HG03558 (cell line): ENCODE data around the gene TMPRSS11F.
A peak's percentile ranks its signal among the peaks of the same experiment; 100 is the strongest.
"Not testable (repeated sequence)": the region's sequence is repeated elsewhere in the genome, so short reads cannot be mapped to it uniquely, and the experiment has no call there.

Source experiments
- ATAC-seq: cut with Tn5 transposase; IDR thresholded peaks from one replicate; pipeline ENCODE4 v1.9.1; 2021; ENCODE audit warnings: moderate number of reproducible peaks; ENCODE audit not compliant: unreplicated experiment; ENCODE audit errors: extremely low read depth

TMPRSS11F gene

DNA sequence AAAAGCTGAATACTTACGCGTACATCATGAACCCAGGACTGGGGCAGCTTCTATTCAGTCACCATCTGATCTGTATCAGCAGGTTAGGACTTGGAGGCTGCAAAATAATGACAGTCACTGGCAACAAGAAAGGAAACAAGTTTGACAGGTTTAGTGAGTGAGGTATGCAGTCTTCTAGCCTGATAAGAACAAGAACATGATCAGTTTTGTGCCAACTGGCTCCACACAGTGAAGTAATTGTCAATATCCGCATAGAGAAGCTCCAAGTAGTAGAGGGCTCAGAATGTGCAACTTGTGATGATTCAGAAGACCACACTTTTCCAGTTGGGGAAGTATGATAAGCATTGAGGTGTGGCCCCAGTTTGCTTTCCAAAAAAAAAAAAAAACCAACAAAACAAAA, at the start of gene TMPRSS11F:
TSS of gene TMPRSS11F (minus strand) at position 77 of the 400 bp plus-strand sequence. CDS start at position 28, 49 bp downstream.
- no peak for ATAC-seq

DNA sequence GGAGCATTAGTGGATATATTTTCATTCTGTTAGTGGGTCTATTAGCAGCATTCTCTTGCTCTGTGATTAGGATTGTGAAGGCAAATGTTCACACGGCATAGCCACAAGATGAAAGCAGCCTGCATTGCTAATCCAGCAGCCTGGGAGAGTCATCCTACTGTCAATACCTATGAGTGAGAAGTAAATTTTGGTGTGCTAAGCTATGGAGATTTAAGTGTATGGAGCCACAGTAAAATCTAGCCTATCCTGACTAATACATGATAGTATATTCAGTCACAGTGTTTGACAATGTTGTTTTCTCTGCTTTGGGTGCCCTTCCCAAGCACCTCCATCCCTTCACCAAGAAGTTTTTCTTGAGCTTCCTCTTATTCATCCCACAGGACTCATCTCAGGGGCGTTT, 47.2 kb upstream of the TMPRSS11F start:
- ATAC-seq, result no peak

DNA sequence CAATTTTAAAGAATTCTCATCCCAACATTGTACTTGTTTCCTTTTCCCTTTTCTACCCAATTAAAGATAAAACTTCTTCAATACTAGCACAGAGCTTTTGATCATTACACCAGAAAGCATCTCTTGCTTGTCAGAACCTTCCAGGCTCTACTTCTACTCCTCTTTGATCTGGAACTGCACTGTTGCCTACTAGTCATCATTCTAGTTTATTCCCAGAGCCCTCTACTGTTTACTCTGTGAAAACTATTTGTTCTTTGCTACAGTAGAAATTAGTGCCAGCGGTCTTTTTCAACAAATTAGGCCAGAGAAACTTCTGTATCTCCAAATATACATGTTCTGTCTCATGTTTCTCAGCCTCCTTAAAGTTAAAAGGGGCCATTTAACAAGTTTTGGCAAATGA, 46.8 kb upstream of the TMPRSS11F start:
- ATAC-seq, result no peak

DNA sequence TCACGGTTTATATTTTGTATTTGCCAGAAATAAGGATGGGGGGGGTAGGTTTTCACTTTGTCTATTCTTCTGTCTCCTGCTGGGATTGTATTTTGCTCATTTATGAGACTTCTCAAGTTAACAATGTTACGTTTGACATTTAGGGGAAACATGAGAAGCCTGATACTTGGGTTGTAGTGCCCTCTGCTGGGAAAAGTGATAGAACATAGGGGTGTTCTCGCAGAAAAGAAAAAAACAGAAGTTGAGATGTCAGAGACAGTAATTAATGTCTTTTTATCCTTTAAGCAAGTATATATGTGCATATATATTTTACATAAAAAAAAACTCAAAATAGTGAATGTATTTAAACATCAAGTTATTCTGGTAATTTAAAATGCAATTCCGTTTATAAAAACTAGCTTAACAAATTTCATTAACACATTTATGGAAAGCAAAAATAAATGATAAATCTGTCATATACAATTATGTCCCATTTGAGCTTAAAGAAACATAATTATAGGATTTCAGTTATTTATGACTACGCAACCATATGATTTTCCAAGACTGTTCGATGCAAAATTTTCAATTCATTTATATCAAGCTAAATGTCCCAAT, 46.0 kb upstream of the TMPRSS11F start:
- peak; percentile 62 for ATAC-seq

DNA sequence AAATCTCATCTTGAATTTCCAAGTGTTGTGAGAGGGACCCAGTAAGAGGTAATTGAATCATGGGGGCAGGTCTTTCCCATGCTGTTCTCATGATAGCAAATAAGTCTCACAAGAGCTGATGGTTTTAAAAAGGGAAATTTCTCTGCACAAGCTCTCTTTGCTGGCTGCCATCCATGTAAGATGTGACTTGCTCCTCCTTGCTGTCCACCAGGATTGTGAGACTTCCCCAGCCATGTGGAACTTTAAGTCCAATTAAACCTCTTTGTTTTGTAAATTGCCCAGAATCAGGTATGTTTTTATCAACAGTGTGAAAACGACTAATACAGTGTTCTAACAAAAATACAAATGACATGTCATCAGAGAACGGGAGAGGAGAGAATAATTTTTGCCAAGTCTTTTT, 44.7 kb upstream of the TMPRSS11F start:
- not testable (repeated sequence) for ATAC-seq

DNA sequence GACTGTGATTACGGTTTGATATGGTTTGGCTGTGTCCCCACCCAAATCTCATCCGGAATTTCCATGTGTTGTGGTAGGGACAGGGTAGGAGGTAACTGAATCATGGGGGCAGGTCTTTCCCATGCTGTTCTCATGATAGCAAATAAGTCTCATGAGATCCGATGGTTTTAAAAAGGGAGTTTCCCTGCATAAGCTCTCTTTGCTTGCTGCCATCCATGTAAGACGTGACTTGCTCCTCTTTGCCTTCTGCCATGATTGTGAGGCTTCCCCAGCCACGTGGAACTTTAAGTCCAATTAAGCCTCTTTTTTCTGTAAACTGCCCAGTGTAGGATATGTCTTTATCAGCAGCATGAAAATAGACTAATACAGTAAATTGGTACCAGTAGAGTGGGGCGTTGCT, 42.5 kb upstream of the TMPRSS11F start:
- ATAC-seq, result not testable (repeated sequence)

DNA sequence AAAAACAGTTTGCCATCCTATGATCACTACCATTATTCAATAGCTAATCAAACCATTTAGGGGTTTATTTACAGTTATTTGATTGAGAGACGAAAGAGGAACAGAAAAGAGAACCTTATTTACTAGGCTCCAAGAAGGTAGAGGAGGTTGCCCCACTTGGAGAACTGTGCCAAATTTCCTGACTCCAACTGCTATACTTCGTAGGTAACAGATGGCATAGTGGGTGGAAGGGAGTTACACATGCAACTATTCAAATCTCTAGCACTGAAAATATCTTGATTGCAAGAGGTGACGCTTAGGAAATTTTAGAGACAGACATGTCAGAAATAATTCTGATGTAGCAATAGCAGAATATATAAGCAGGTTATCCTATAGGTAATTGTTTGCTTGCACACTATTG, 38.0 kb upstream of the TMPRSS11F start:
- no peak for ATAC-seq

DNA sequence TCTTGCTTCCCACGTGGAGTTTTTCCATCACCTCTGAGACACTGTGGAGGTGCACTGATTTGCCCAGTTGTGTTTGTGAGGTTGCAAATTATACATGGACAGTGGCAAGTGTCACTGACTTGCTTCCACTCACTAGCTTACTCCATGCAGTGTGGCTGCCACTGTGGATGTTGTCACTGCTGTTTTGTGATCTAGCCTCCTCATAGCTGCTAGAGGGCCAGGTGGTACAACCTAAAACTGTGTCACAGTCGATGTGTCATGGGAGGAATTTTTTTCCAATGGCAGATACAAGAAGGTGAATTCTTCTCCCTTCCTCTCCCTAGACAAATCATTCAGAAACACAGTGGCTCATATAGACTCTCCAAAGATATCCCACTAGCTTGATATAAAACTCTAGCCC, 37.5 kb upstream of the TMPRSS11F start:
- no peak for ATAC-seq

DNA sequence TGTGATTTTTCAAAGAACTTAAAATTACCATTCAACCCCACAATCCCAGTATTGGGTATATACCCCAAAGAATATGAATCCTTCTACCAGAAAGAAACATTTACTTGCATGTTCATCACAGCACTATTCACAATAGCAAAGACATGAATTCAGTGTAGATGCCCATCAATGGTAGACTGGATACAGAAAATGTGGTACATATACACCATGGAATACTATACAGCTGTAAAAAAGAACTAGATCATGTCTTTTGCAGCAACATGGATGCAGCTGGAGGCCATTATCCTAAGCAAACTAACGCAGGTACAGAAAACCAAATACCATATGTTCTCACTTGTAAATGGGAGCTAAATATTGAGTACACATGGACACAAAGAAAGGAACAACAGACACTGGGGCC, 34.1 kb upstream of the TMPRSS11F start:
- ATAC-seq, result no peak

DNA sequence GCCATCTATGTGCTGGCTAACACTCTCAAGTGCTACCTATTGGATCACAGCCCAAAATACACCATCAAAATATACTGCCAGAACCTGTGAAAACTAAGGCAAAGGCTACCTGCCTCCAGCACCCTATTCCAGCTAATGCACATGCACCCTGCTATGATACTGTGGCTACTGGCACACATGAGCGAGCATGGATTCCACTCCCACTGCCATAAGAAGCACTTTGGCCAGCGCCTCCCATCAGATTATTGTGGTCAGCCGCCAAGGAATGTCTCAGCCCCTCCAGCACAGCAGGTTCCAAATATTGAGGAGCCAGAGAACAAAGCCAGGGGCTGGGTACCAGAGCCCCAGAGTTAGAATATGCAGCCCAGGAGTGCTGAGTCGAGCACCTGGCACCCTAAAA, 32.5 kb upstream of the TMPRSS11F start:
- ATAC-seq, result no peak

DNA sequence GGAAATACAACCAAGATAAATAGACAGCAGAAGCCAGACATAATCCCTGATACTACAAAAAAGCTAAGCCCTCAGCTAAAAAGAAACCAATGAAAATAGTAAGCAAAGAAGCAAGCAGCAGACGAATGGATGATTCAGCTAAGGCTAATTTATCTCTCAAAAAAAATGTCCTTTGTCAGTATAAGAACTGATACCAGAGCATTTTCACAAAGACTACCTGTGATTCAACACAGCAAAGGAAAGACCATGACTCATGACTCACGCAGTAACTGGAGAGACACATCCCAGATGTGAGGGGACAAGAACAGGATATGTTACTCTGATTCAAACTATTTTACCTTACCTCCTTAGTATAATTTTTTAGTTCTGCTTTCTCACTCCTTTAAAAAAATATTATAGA, 22.7 kb upstream of the TMPRSS11F start:
- no peak for ATAC-seq

DNA sequence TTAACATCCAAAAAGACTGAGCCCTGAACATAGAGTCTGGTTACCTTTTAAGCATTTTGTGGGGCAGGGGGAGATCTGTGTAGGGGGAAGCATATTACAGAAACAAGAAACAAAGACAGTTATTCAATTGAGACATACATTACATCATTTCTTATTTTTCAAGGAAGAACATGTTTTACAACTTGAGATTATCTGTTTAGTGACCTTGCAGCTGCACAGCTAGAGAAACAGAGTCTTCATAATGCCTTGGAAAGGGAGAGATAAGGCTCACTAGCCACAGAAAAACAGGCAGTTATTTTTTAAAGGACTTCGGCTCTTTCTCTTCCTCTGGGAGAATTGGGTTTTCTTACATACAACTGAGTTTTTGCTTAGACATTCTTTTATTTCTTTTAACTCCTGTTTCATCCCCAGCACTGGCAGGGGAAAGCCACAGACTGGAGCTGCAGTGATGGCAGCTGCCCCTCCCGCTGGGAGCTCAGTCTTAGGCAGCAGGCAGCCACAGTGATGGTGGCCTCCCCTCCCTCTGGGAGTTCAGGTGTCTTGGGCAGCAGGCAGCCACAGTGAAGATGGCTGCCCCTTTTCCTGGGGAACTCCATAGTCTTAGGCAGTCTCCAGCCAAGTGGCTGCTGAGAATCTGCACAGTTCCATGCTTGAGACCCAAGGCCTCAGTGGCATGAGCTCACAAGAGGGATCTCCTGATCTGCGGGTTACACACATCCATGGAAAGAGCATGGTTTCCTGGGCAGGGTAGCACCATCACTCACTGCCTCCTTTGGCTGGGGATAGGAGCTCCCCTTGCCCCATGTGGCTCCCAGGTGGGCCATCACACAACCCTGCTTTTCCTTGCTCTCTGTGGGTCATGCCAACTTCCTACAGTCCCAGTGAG, 19.4 kb upstream of the TMPRSS11F start:
- ATAC-seq, result no peak

DNA sequence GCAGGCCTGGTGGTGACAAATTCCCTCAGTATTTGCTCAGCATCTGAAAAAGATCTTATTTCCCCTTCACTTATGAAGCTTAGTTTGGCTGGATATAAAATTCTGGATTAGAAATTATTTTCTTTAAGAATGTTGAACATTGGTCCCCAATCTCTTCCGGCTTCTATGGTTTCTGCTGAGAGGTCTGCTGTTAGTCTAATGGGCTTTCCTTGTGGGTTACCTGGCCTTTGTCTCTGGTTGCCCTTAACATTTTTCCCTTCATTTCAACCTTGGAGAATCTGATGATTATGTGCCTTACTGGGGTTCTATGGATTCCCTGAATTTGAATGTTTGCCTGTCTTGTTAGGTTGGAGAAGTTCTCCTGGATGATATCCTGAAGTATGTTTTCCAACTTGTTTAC, 17.4 kb upstream of the TMPRSS11F start:
- no peak for ATAC-seq

DNA sequence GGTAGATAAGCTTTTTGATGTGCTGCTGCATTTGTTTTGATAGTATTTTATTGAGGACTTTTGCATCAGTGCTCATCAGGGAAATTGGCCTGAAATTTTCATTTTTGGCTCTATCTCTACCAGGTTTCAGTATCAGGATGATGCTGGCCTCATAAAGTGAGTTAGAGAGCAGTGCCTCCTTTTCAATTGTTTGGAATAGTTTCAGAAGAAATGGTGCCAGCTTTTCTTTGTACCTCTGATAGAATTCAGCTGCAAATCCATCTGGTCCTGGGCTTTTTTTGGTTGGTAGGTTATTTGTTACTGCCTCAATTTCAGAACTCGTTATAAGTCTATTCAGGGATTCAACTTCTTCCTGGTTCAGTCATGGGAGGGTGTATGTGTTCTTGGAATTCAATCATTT, 15.6 kb upstream of the TMPRSS11F start:
- ATAC-seq, result no peak

DNA sequence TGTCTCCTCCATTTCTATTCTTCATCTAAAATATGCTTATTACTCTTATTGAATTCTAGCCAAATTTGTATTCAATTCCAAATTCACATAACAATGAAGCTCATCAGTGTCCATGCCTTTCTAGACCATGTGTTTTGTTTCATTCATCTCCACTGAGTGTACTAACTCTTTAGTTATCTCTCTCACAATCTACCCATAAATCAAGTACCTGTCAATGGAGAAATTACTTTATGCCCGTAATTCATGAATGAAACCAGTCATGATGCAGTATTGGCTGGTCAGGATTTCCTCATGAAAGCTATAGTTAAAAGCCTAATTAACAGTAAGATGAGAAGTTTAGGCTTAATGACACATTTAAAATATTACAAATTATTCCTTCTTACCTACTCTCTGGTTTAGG, 12.2 kb upstream of the TMPRSS11F start:
- ATAC-seq, result no peak

DNA sequence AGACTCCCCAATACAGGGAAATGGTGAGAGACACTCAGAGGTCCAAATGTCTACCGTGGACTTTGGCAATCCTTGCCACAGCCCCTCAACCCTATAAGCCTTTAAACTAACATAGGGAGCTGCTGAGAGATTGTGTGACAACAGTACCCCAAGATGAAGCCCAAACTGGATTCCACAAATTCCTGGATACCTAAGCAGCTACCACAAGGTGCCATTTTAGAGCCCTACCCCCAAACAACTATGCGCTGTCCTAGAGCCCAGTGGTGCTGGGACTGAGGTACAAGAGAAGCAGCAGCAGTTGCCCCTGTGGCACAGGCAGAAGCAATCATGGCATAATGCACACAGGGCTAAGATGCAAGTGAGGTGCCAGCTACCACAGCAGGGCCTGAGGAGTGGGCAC, 2.7 kb upstream of the TMPRSS11F start:
- ATAC-seq, result no peak

DNA sequence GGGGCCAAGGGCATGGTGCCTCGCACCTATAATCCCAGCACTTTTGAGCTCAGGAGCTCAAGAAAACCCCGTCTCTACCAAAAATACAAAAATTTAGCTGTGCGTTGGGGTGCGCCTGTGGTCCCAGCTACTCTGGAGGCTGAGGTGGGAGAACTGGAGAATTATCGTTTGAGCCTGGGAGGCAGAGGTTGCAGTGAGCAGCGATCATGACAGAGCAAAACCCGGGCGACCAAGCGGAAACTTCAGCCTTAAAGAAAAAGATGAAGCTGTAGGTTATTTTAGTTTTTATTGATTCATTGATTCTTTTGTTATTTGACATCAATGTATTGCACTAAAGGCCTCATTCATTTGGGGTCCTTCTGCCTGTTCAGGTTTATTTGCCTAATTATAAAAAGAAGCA, 5.4 kb downstream of the TMPRSS11F start:
- no peak for ATAC-seq

DNA sequence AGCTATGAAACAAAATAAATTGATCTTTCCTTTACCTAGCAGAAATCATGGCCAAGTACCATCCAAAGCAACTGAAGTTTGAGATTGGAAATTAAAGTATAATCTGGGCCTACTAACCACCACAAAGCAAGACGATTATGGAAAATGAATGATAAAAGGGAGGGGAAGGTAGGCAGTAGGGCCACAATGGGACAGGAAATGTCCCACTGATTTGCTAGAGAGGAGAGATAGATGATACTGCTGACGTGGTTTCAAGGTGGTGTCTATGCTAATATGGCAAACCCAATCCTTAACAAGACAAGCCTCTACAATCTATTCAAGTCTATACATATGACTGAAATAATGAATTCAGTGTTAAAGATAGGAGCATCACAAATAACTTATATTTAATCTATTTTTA, 6.1 kb downstream of the TMPRSS11F start:
- ATAC-seq, result no peak

DNA sequence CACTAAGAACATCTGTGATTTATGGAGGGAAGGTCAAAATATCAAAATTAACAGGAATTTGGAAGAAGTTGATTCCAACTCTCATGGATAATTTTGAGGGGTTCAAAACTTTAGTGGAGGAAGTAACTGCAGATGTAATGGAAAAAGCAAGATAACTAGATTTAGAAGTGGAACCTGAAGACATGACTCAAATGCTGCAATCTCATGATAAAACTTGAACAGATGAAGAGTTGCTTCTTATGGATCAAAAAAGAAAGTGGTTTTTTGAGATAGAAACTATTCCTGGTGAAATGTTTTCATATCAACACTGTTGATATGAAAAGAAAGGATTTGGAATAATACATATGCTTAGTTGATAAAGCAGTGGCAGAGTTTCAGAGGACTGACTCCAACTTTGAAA, 9.7 kb downstream of the TMPRSS11F start:
- no peak for ATAC-seq

DNA sequence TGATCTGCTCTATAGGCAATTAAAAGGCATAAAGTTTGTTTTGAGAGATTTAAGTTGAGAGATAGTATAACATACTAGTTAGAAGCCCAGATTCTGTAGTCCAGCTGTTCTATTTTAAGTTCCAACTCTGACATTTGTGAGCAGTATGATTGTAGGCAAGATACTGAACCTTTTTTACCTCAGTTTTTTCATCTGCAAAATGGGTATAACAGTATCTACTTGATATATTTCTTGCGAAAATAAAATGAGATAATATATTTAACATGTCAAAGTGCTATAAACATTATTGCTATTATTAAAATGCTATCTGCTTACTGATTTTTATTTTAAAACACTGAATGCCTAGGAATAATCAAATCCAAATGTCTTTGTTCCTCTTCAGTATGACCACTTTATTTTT, 19.2 kb downstream of the TMPRSS11F start:
- ATAC-seq, result no peak

DNA sequence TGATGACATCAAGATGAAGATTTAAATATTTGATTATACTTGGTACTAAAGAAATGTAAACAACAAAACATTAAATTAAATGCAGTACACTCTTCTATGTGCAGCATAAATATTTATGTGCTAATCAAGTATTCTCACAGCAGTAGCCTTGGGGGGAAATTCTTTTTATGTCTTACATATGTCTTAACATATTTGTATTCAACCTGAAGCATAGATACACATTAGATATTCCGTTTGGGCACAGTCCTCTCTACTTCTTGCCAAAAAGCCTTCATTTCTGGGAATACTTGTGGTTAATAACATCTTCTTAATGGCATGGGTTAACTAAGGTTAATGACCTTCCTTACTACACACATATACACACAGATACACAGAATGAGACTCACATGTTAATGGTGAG, 19.8 kb downstream of the TMPRSS11F start:
- ATAC-seq, result no peak

DNA sequence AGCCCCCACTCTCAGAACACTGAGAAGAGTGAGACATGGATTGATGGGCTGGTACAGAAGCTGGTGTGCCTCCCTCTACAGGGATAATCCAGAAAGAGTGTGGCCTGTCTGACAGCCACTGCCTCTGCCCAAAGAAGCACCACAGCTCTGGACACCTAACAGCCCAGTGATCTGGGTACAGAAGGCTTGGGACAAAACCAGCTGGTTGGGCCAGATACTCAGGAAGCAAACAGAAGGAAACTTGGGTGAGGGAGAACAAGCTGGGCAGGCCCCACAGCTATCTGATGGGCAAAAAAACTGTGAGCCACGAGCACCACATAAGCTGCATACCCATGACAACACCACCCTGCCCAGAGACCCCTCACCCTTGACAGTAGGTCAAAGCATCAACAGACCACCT, 46.9 kb downstream of the TMPRSS11F start:
- no peak for ATAC-seq
